ENCODE measurements around the gene C1orf21. TPM values are rescaled to one million over a fixed set of nuclear protein-coding genes. Genes with fewer than 3 reads are reported as not detected.

Gene C1orf21
- total and polyA plus RNA-seq, 2 of the 4 experiments (the other 2 are of a cell fraction) = 6.4 to 9.9 TPM

DNA sequence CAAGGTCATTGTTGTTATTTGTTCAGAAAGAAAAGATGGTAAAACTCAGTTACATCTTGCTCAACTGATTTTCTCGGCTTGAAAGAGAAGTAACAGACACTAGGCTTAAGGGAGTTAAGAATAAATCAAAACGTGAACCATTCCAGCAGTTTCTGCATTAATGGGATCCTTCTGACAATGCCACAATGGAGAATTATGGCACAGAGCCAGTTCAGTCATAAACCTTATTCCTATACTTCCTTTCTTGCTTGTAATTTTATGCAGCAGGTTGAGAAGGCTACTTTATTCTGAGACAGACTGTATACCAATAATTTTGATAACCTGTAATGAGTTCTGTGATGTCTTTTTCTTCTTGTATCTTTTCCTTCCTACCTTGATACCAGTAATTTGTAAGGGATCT is 167.0 kb downstream of the C1orf21 start:
- TF ChIP-seq POLR2A (IDR thresholded peaks at IDR 0.05; ENCODE audit: low read depth, low read length) = no peak
- no peak for TF ChIP-seq RCOR1 (IDR thresholded peaks at IDR 0.05; ENCODE audit: insufficient replicate concordance, low read length)
- TF ChIP-seq RAD21 (IDR thresholded peaks at IDR 0.05; ENCODE audit: low read length) = no peak
- no peak for TF ChIP-seq FOS (IDR thresholded peaks at IDR 0.05; ENCODE audit: low read depth, low read length)
- no peak for TF ChIP-seq USF2 (IDR thresholded peaks at IDR 0.05; ENCODE audit: low read depth, low read length)
- no peak for TF ChIP-seq RFX5 (IDR thresholded peaks at IDR 0.05; ENCODE audit: low read depth, low read length)
- no peak for TF ChIP-seq NFE2L2 (IDR thresholded peaks at IDR 0.05; ENCODE audit: low read depth, low read length)
- TF ChIP-seq MAFK (IDR thresholded peaks at IDR 0.05; ENCODE audit: low read depth, low read length) = no peak
- TF ChIP-seq BHLHE40 (IDR thresholded peaks at IDR 0.05; ENCODE audit: low read depth, low read length) = no peak
- no peak for TF ChIP-seq MAZ (IDR thresholded peaks at IDR 0.05; ENCODE audit: borderline replicate concordance, low read depth, low read length)
- no peak for TF ChIP-seq CEBPB (IDR thresholded peaks at IDR 0.05; ENCODE audit: low read depth, low read length)
- Histone ChIP-seq H3K9ac (ENCODE audit: low read depth, low read length) (no peak overlapping the region), H3K14ac (replicated peaks; ENCODE audit: low read depth, low read length) (no peak overlapping the region), H2BK120ac (ENCODE audit: low read depth, low read length) (no peak overlapping the region), H3K27ac (ENCODE audit: insufficient read depth, low read length) (no peak overlapping the region), H3K4me3 (ENCODE audit: insufficient read depth, low read depth, low read length) (no peak overlapping the region), H3K27me3 (ENCODE audit: control insufficient read depth, insufficient read depth, low read length) (no peaks in the 10 kb centered on the region), H3K36me3 (ENCODE audit: control insufficient read depth, insufficient read depth, low read length) (no peaks in the 10 kb centered on the region), H3K56ac (ENCODE audit: extremely low read depth, insufficient read depth, low read length) (no peak overlapping the region), H3K9me3 (ENCODE audit: control insufficient read depth, insufficient read depth, low read length) (no peaks in the 10 kb centered on the region), H4K5ac (ENCODE audit: low read depth, low read length) (no peak overlapping the region), H2BK15ac (ENCODE audit: low read depth, low read length) (no peak overlapping the region), H3K23ac (ENCODE audit: low read depth, low read length) (no peak overlapping the region), H4K91ac (ENCODE audit: insufficient read depth, low read depth, low read length) (no peak overlapping the region), H3K79me1 (ENCODE audit: low read depth in 1 of 2, low read length in 2 of 2) (no peaks in the 10 kb centered on the region), H4K8ac (ENCODE audit: low read depth in 2 of 2, low read length in 2 of 2) (no peak overlapping the region), H2BK5ac (ENCODE audit: low read depth, low read length, poor library complexity, severe bottlenecking) (no peak overlapping the region), H2AK5ac (ENCODE audit: low read depth, low read length) (no peak overlapping the region), H3K4me2 (ENCODE audit: low read depth, low read length) (no peak overlapping the region), H2AK9ac (replicated peaks; ENCODE audit: low read depth, low read length, poor library complexity) (no peak overlapping the region), H4K20me1 (ENCODE audit: insufficient read depth, low read length) (no peaks in the 10 kb centered on the region), H3K9me1 (ENCODE audit: insufficient read depth, low read length) (no peaks in the 10 kb centered on the region; the same call in 1 of the 2 replicates), H2AFZ (replicated peaks; ENCODE audit: low read length, poor library complexity) (no peak overlapping the region), H3K4ac (ENCODE audit: low read depth, low read length) (no peak overlapping the region), H3K18ac (ENCODE audit: low read depth, low read length) (no peak overlapping the region), H3K4me1 (ENCODE audit: control insufficient read depth, insufficient read depth, low read length) (peaks cover 2% of the 10 kb centered on the region; the same call in 1 of the 2 replicates), H2BK20ac (ENCODE audit: low read depth, low read length) (no peak overlapping the region)
- in situ Hi-C loops (cut with MboI; ENCODE audit: low sequenced_read_pairs) (loop anchor here (25.0 kb wide), 1 partner anchor 467 kb away; no protein-coding TSS in a partner anchor), dilution Hi-C loops (cut with HindIII; ENCODE audit: low sequenced_read_pairs, unreplicated experiment) (no loop called here), intact Hi-C loops (cut with micrococcal nuclease) (no loop called here)
- no TSS peak for BruUV-seq (replicated peaks)
- CTCF ChIA-PET = no interaction called here
- no peak for DNase-seq
- POLR2A ChIA-PET (ENCODE audit: unreplicated experiment) = no interaction called here
- ATAC-seq (ENCODE audit: low read depth) = no peak
- no CpG with 5 or more reads among the region's 2 CpGs for WGBS, 2 experiments (ENCODE audit: extremely low coverage in 2 of 2, insufficient read length in 1 of 2)
